SH-SY5Y (cell line): Measurements from ENCODE around the gene AIFM2.

ENCODE experiments used
- GATA2 ChIP-seq: IDR thresholded peaks from 2 replicates; pipeline ENCODE4 v1.6.1; 2011; ENCODE audit warnings: mild to moderate bottlenecking, low read depth, low read length
- GATA3 ChIP-seq: IDR thresholded peaks from 2 replicates; pipeline ENCODE4 v1.6.1; 2011; ENCODE audit warnings: low read depth, mild to moderate bottlenecking, low read length, moderate library complexity

- TF ChIP-seq GATA2 (no peak), GATA3 (no peak)
These were observed 15.0 kb downstream of the AIFM2 start for GRCh38 chr10:70117646-70118045.
